Stimulated activated naive CD8-positive, alpha-beta T cell treated with anti-CD3 and anti-CD28 coated beads, Interleukin-15, amount 100 ng/mL, for 72 hours (primary cell): ENCODE data around the gene SDSL.

Source experiments
- ATAC-seq: fragments of 150-1000 bp; cut with Tn5 transposase; 2 replicates; pipeline ENCODE4 v1.10.0; 2021; ENCODE audit warnings: mild to moderate bottlenecking, moderate library complexity
- DNase-seq, 2 donors: peaks; one replicate each; pipeline ENCODE4 v3.0.0; 2021 to 2022
- H3K27ac Mint-ChIP-seq, 2 donors: one replicate each; pipeline ENCODE4 v1.8.0; 2022; ENCODE audit warnings: mild to moderate bottlenecking in 2 of 2, mixed read lengths in 2 of 2, moderate library complexity in 2 of 2
- H3K27me3 Mint-ChIP-seq: one replicate; pipeline ENCODE4 v1.8.0; 2022; ENCODE audit warnings: mixed read lengths
- H3K4me1 Mint-ChIP-seq: one replicate; pipeline ENCODE4 v1.8.0; 2022; ENCODE audit warnings: mild to moderate bottlenecking, mixed read lengths
- H3K4me3 Mint-ChIP-seq, 2 donors: one replicate each; pipeline ENCODE4 v1.8.0; 2022; ENCODE audit warnings: mild to moderate bottlenecking in 2 of 2, mixed read lengths in 2 of 2, moderate library complexity in 1 of 2
- H3K9me3 Mint-ChIP-seq, 2 donors: one replicate each; pipeline ENCODE4 v1.8.0; 2022; ENCODE audit warnings: mixed read lengths in 2 of 2

The SDSL gene

DNA sequence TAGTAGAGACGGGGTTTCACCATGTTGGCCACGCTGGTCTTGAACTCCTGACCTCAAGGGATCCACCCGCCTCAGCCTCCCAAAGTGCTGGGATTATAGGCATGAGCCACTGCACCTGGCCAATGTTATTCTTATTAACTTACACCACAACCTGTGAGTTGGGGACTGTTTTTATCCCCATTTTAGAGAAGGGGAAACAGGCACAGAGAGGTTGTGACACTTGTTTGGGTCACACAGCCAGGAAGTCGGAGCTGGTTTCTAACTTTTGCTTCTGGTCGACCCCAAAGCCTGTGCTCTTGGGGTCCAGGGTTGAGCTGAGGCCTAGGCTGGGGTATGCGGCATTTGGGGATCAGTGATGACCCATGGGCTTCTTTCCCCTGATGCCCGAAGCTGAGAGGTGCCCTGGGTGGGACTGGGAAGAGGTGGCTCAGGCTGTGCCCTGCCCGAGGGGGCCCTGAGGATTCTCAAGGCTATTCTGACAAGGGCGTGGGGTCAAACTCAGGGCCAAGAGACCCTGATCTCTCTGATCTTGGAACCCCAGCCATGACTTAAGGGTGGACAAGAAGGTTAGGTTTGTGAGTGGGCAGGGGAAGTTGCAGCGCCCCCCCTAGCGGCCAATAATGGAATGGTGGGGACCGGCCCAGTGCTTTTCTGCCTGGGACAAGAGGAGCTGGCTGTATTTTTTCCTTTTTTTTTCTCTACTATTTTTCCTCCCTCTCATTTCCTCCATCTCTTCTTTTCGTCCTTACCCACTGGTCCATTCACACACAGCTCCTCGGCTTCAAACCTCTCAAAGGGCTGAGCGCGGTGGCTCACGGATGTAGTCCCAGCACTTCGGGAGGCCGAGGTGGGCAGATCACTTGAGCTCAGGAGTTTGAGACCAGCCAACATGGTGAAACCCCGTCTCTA, 3.0 kb downstream of the SDSL start:
- no peak overlapping the region for H3K4me3 Mint-ChIP-seq
- DNase-seq: peak; percentile 56 to 60

DNA sequence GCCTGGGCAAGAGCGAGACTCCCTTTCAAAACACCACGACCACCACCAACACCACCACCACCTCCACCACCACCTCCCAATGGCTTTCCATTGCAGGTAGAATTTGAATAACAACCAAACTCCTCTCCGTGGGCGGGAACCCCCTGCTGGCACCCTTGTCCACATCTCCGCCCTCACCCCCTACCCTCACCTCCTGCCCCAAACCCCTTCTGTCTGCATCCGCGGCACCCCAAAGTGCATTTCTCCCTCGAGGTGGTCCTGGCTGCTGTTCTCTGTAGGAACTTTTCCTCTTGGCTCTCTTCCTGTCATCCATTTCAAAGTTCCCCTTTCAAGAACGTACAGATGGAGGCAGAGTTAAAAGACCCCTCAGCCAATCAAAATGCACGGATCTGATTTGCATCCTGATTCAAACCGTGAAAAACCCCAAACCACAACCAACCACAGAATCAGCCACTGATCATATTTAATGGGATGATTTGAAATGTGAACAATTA, 3.8 kb downstream of the SDSL start:
- Mint-ChIP-seq H3K27me3 (peaks cover 39% of the 10 kb centered on the region), H3K27ac (no peak overlapping the region), H3K4me1 (peaks cover 17% of the 10 kb centered on the region), H3K9me3 (peaks cover 0 to 5% of the 10 kb centered on the region in 2 donors), H3K4me3 (no peak overlapping the region)
- ATAC-seq (no peak), DNase-seq (no peak)

More for the DNA sequence above, 3.0 kb downstream of the SDSL start:
- Mint-ChIP-seq H3K4me1 (peaks cover 17% of the 10 kb centered on the region), H3K27me3 (peaks cover 31% of the 10 kb centered on the region), H3K27ac (no peak overlapping the region), H3K9me3 (peaks cover 0 to 3% of the 10 kb centered on the region in 2 donors)
- no peak for ATAC-seq

DNA sequence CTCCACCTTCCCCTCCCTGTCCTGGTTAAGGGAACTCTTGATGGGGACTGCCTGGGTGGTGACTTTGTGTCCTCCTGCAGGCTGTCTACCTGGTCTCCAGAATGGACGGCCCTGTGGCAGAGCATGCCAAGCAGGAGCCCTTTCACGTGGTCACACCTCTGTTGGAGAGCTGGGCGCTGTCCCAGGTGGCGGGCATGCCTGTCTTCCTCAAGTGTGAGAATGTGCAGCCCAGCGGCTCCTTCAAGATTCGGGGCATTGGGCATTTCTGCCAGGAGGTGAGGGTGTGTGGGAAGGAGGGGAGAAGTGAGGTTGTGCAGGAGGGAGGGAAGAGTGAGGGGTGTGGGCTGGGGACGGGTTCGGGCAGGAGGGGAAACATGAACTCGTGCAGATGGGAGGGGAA, 5.7 kb downstream of the SDSL start:
- Mint-ChIP-seq H3K4me1 (peaks cover 6% of the 10 kb centered on the region), H3K9me3 (peaks cover 0 to 5% of the 10 kb centered on the region in 2 donors), H3K27ac (peak overlapping the region in 1 of 2 donors; percentile 15), H3K27me3 (peaks cover 40% of the 10 kb centered on the region), H3K4me3 (no peak overlapping the region)
- DNase-seq: no peak
- no peak for ATAC-seq

DNA sequence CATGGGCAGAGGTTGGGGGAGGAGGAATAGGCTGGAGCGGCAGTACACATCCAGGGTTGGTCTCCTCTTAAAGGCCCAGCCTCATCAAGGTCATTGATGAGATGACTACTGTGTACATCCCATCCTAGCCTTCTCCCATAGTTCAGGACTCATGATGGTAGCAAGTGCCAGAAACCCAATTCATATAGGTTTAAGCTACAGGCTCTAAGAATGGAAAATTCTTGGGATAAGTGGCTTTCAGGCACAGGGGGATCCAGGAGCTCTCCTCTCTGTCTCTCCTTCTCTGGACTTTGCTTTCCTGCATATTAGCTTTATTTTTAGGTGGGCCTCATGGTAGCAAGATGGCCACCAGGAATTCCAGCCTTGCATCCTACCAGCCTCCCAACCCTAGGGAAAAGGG, 6.3 kb downstream of the SDSL start:
- H3K4me3 Mint-ChIP-seq: no peak overlapping the region
- no peak for ATAC-seq
- DNase-seq: no peak
- H3K27ac Mint-ChIP-seq: no peak overlapping the region
- H3K27me3 Mint-ChIP-seq: peaks cover 45% of the 10 kb centered on the region
- peaks cover 0 to 5% of the 10 kb centered on the region in 2 donors for H3K9me3 Mint-ChIP-seq
- H3K4me1 Mint-ChIP-seq: peaks cover 6% of the 10 kb centered on the region

DNA sequence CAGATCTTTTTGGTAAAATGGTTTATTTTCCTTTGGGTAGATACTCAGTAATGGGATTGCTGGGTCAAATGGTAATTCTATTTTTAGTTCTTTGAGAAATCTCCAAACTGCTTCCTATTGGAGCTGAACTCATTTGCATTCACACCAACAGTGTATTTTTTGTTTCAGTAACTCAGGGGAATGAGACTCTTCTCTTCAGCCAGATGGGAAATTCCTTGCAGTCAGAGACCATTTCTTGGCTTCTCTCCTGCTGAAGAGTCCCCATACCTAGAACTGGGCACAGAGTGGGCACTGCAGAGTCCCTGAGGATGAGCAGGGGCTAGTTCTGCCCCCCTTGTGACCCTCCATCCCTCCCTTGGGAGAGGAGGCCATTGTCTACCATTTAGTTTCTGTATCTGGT, 10.8 kb downstream of the SDSL start:
- DNase-seq: no peak
- Mint-ChIP-seq H3K27me3 (peaks cover 42% of the 10 kb centered on the region), H3K4me1 (no peaks in the 10 kb centered on the region), H3K27ac (no peak overlapping the region), H3K4me3 (no peak overlapping the region), H3K9me3 (peaks cover 0 to 5% of the 10 kb centered on the region in 2 donors)
- no peak for ATAC-seq

DNA sequence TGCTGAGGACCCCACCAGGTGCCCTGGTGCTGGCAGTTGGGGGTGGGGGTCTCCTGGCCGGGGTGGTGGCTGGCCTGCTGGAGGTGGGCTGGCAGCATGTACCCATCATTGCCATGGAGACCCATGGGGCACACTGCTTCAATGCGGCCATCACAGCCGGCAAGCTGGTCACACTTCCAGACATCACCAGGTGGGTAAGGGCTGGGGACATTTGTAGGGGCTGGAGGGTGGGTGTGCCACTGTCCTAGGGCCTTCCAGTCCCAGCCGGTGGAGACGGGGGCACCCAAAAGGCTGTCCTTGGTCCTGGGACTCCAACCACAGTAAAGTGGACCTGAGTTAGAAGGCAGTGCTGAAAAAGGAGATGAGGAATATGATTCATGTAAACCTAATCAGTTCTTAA, 13.2 kb downstream of the SDSL start:
- no peak overlapping the region for H3K4me3 Mint-ChIP-seq
- DNase-seq: no peak
- H3K4me1 Mint-ChIP-seq: no peaks in the 10 kb centered on the region
- no peak overlapping the region for H3K27ac Mint-ChIP-seq
- no peaks in the 10 kb centered on the region for H3K9me3 Mint-ChIP-seq
- peaks cover 22% of the 10 kb centered on the region for H3K27me3 Mint-ChIP-seq
- ATAC-seq: no peak

DNA sequence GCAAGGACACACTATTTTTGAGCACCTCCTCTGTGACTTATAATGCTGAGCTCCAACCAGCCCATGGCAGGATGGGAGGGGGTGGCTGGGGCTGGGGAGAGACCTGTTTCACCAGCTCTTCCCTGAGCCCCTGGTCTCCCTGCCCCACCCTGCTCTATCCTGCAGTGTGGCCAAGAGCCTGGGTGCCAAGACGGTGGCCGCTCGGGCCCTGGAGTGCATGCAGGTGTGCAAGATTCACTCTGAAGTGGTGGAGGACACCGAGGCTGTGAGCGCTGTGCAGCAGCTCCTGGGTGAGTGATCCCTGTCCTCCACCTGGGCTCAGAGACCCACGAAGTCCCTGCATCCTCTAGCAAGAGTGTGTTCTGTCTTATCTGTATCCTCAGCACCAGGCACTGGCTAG, 14.4 kb downstream of the SDSL start:
- H3K27me3 Mint-ChIP-seq: peaks cover 13% of the 10 kb centered on the region
- no peaks in the 10 kb centered on the region for H3K9me3 Mint-ChIP-seq
- no peak for DNase-seq
- no peak overlapping the region for H3K27ac Mint-ChIP-seq
- no peak overlapping the region for H3K4me3 Mint-ChIP-seq
- no peaks in the 10 kb centered on the region for H3K4me1 Mint-ChIP-seq
- ATAC-seq: no peak

DNA sequence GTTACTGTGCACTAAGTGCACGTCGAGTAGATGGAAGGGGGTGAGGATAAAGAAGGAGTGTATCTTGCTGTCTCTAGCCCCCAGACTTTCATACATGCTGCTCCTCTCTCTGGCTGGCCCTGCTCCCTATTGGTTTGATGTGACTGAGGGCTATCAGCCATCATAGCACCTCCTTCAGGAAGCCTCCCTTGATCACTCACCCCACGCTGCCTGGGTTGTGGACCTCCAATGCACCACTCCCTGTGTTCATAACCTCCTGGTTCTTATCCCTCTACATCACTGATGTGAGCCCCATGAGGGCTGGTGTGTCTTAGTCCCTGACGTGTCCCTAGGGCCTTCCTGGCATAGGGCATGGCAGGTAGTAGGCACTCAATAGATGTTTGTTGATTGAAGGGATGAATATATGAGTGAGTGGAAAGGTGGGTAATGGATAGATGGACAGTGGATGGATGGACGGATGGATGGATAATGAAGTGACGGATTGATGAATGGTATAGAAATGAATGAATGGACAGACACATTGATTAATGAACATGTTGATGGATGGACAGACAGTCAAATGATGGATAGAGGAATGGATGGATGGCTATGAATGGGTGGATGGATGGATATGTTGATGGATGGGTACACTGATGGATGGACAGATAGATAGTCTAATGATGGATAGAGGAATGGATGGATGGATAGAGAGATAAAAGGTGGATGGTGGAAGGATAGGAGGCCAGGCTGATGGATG, 15.0 kb downstream of the SDSL start:
- H3K9me3 Mint-ChIP-seq: no peaks in the 10 kb centered on the region
- DNase-seq (no peak), ATAC-seq (no peak)
- H3K4me1 Mint-ChIP-seq: no peaks in the 10 kb centered on the region
- peaks cover 12% of the 10 kb centered on the region for H3K27me3 Mint-ChIP-seq
- H3K27ac Mint-ChIP-seq: no peak overlapping the region
- H3K4me3 Mint-ChIP-seq: no peak overlapping the region

DNA sequence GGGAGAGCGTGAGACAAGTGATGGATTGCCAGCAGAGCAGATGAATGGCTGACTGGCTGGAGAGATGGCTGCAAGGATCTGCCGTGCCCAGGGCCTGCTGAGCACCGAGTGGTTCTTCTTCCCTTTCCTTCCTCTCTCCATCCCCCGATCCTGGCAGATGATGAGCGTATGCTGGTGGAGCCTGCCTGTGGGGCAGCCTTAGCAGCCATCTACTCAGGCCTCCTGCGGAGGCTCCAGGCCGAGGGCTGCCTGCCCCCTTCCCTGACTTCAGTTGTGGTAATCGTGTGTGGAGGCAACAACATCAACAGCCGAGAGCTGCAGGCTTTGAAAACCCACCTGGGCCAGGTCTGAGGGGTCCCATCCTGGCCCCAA, 15.5 kb downstream of the SDSL start:
- H3K9me3 Mint-ChIP-seq: no peaks in the 10 kb centered on the region
- ATAC-seq: no peak
- no peak overlapping the region for H3K4me3 Mint-ChIP-seq
- H3K4me1 Mint-ChIP-seq: no peaks in the 10 kb centered on the region
- peaks cover 7% of the 10 kb centered on the region for H3K27me3 Mint-ChIP-seq
- no peak overlapping the region for H3K27ac Mint-ChIP-seq
- DNase-seq: no peak

DNA sequence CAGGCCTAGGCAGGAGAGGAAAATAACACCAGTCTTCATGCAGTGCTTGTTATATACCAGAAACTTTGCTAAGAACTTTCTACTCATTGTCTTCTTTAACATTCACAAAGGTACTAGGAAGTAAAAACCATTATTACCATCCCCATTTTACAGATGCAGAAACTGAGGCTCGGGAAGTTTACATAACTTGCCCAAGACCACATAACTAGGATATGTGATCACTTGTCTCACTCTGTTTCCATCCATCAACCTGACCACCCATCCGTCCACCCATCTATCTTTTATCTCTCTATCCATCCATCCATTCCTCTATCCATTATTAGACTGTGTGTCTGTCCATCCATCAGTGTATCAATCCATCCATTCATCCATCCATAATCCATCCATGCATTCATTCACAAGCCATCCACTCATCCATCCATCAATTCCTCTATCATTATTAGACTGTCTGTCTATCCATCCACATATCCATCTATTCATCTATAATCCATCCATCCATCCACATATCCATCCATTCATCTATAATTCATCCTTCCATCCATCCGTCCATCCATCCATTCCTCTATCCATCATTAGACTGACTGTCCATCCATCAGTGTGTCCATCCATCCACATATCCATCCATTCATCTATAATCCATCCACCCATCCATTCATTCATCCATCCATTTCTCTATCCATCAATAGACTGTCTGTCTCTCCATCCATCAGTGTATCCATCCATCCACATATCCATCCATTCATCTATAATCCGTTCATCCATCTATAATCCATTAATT, 16.5 kb downstream of the SDSL start:
- Mint-ChIP-seq H3K4me1 (no peaks in the 10 kb centered on the region), H3K27me3 (no peaks in the 10 kb centered on the region), H3K9me3 (no peaks in the 10 kb centered on the region), H3K27ac (no peak overlapping the region), H3K4me3 (no peak overlapping the region)
- DNase-seq: no peak
- ATAC-seq: no peak

DNA sequence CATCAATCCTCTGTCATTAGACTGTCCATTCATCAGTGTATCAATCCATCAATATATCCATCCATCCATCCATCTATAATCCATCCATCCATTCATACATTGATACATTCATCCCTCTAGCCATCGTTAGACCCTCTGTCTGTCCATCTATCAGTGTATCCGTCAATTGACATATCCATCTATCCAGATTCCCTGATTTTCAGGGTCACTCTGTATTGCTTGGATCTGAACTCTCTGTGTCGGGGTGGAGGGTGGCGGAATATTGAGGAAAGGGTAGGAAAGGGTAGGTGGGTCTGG, 17.1 kb downstream of the SDSL start:
- no peaks in the 10 kb centered on the region for H3K4me1 Mint-ChIP-seq

DNA sequence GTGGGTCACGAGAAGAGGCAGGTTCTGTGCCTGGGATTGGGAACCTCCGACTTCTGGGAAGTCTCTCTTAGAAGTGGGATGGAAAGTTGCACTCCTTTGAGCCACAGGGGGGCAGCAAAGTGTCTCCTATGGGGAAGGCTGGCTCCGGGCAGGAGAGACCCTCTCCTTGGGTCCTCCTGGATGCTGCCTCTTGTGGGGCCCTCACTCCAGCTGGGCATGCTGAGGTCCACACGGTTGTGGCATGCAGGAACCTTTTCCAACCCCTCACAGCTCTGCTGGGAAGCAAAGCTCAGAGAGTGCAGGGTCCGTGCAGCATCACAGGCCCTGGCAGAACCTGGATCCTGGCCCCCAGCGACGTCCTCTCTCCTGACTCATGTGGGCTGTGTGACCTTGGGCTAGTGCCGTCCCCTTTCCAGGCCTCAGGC, 17.4 kb downstream of the SDSL start:
- Mint-ChIP-seq H3K27me3 (no peaks in the 10 kb centered on the region), H3K9me3 (no peaks in the 10 kb centered on the region), H3K4me3 (no peak overlapping the region), H3K27ac (no peak overlapping the region), H3K4me1 (no peaks in the 10 kb centered on the region)
- no peak for ATAC-seq
- DNase-seq: no peak

More for the DNA sequence above, 17.1 kb downstream of the SDSL start:
- DNase-seq (no peak), ATAC-seq (no peak)
- no peaks in the 10 kb centered on the region for H3K9me3 Mint-ChIP-seq
- H3K4me3 Mint-ChIP-seq: no peak overlapping the region
- no peak overlapping the region for H3K27ac Mint-ChIP-seq
- H3K27me3 Mint-ChIP-seq: no peaks in the 10 kb centered on the region

DNA sequence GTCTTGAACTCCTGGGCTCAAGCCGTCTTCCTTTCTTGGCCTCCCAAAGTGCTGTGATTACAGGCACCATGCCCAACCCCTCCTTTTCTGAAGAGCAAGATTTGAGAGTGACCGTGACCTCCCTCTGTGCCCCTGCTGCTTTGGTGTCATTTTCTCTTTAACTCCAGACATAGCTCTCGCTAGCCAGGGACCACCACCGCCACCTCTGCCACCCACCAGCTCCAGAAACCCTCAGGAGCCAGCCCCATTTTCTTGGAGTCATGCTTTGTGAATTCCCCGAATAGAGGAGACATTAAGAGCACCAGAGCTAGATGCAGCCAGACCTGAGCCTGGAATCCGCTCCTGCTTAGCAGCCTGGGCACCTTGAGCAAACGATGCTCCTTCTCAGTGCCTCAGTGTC, 18.2 kb downstream of the SDSL start:
- peaks cover 5% of the 10 kb centered on the region for H3K27me3 Mint-ChIP-seq
- no peak overlapping the region for H3K4me3 Mint-ChIP-seq
- no peaks in the 10 kb centered on the region for H3K4me1 Mint-ChIP-seq
- no peaks in the 10 kb centered on the region for H3K9me3 Mint-ChIP-seq
- ATAC-seq (no peak), DNase-seq (no peak)
- H3K27ac Mint-ChIP-seq: no peak overlapping the region

DNA sequence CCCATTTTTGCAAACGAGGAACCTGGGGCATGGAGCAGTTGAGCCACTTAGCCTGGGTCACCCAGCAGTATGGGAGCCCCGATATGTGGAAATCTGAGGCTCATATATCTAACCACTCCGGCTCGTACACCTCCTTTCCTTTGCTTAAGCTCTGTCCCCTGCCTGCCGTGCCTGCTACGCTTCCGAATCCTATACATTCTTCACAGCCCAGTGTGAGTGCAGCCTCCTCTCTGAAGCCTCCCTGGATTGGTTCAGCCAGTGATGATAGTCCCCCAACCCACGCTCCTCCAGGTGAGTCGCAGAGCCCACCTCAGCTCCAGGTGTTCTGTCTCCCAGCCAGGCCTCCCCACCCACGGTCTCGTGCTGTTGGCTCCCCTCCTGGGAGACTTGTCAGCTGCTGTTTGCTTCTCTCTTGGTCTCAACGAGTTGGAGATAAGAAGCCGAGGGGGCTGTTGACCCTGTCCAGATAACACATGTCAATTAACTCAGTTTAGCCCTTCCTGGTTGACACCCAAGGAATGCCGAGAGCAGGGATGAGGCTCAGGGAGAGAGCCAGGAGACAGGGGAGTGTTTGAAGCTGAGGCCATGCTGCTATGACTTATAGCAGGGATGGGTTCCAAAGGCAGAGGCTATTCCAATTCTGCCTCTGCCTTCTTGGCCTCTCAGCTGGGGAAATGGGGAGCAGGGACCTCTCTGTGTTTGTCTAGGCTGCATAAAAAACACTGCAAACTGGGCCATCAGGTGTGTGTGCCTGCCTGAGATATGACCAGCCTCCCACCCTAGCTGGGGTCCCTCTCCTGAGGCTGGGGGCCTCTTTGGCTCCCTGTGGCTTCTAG, 19.0 kb downstream of the SDSL start:
- peaks cover 0 to 4% of the 10 kb centered on the region in 2 donors for H3K9me3 Mint-ChIP-seq
- H3K4me3 Mint-ChIP-seq: no peak overlapping the region
- no peak overlapping the region for H3K27ac Mint-ChIP-seq
- no peak for DNase-seq
- no peaks in the 10 kb centered on the region for H3K4me1 Mint-ChIP-seq
- peaks cover 11% of the 10 kb centered on the region for H3K27me3 Mint-ChIP-seq
- no peak for ATAC-seq

DNA sequence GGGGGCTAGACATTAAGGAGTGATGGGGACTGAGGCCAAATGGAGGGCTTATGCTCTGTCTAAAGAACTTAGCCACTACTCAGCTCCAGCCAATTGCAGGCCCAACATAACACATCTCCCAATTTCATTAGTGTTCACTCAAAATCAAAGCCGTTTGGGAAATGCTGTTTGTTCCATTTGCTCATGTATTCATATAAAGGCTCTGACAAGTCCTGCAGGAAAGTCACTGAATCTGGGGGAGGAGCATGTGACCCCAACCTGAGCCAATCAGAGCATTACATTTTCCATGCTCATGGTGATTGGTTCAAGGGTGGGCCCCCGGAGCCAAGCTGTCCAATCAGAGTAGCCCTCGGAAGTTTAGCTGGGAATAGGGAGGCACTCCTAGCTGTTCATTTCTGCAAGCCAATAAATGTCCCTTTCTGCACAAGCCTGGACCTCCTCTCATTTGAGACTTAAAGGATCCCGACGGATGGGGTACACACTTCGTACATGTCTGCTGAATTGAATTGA, 20.9 kb downstream of the SDSL start:
- Mint-ChIP-seq H3K9me3 (peaks cover 0 to 8% of the 10 kb centered on the region in 2 donors), H3K4me3 (no peak overlapping the region), H3K4me1 (no peaks in the 10 kb centered on the region), H3K27me3 (peaks cover 29% of the 10 kb centered on the region), H3K27ac (no peak overlapping the region)
- ATAC-seq (no peak), DNase-seq (no peak)
